GM12878 (cell line): ENCODE data around the gene PLEKHH2. TPM values are rescaled to one million over a fixed set of nuclear protein-coding genes. Genes with fewer than 3 reads are reported as not detected.

Experiments
- ATAC-seq: fragments of 200-7000 bp; cut with Tn5 transposase; 3 replicates; pipeline ENCODE4 v1.9.1; 2020; ENCODE audit warnings: mild to moderate bottlenecking, moderate library complexity
- BruUV-seq: library from RNA; stranded (reverse); fragments of 400-500 nt; replicated peaks from 2 replicates; lab custom pipeline; 2021; lab: Mats Ljungman, UMichigan
- CTCF ChIA-PET: fragments of 300-600 bp; sonication (Branson Sonifier 250); formaldehyde crosslinking; extraction: SDS; loops from one replicate; lab custom pipeline; 2021; ENCODE audit warnings: inconsistent platforms; lab: Yijun Ruan, JAX
- POLR2A ChIA-PET: fragments of 350-600 bp; formaldehyde crosslinking; extraction: SDS; loops from one replicate; lab custom pipeline; 2021; ENCODE audit warnings: inconsistent platforms; lab: Charles Lee
- RAD21 ChIA-PET: fragments of 300-600 bp; sonication (Branson Sonifier 250); formaldehyde crosslinking; loops from one replicate; lab custom pipeline; 2023; ENCODE audit warnings: antibody characterized with exemption; ENCODE audit not compliant: unreplicated experiment; lab: Charles Lee
- SMC1A ChIA-PET: fragments of 300-600 bp; sonication (Branson Sonifier 250); formaldehyde crosslinking; loops from one replicate; lab custom pipeline; 2023; ENCODE audit not compliant: unreplicated experiment, uncharacterized antibody; lab: Charles Lee
- DNase-seq: peaks from one replicate; pipeline ENCODE4 v3.0.0-alpha.2; 2011; ENCODE audit warnings: low read depth, low spot score
- FAIRE-seq: peaks from 3 replicates; lab custom pipeline; 2011; peaks lifted over from hg19 to GRCh38; lab: Jason Lieb, UNC
- H2AFZ ChIP-seq: 2 replicates; pipeline ENCODE4 v1.6.0; 2011; ENCODE audit warnings: low read depth, low read length, control low read depth; ENCODE audit not compliant: control insufficient read depth
- H3K27ac ChIP-seq: 2 replicates; pipeline ENCODE4 v1.5.1; 2011; ENCODE audit warnings: control low read depth; ENCODE audit not compliant: control insufficient read depth, insufficient read depth
- H3K27me3 ChIP-seq, 2 experiments: replicated peaks in 1 of 2; 2 replicates each; pipeline versions ENCODE4 v1.6.0 to v1.6.1; 2011; ENCODE audit warnings: low read length in 1 of 2; ENCODE audit not compliant: control insufficient read depth in 2 of 2, insufficient read depth in 2 of 2
- H3K36me3 ChIP-seq, 2 experiments: 2 replicates each; pipeline ENCODE4 v1.5.1; 2011; ENCODE audit warnings: low read length in 1 of 2; ENCODE audit not compliant: control insufficient read depth in 2 of 2, insufficient read depth in 2 of 2
- H3K4me1 ChIP-seq: 2 replicates; pipeline ENCODE4 v1.6.1; 2011; ENCODE audit warnings: mild to moderate bottlenecking, low read length, moderate library complexity, mixed read lengths; ENCODE audit not compliant: control insufficient read depth, insufficient read depth
- H3K4me2 ChIP-seq: 2 replicates; pipeline ENCODE4 v1.6.0; 2011; ENCODE audit warnings: control low read depth; ENCODE audit not compliant: control insufficient read depth, insufficient read depth
- H3K4me3 ChIP-seq: fragments of 200-600 bp; sonication (generic); 2 replicates; pipeline ENCODE4 v1.5.1; 2016
- H3K79me2 ChIP-seq: 2 replicates; pipeline ENCODE4 v1.6.0; 2011; ENCODE audit warnings: low read length; ENCODE audit not compliant: control insufficient read depth, insufficient read depth
- H3K9ac ChIP-seq: 2 replicates; pipeline ENCODE4 v1.8.0; 2011; ENCODE audit warnings: low read length, control low read depth, mixed read lengths; ENCODE audit not compliant: control insufficient read depth, insufficient read depth
- H3K9me3 ChIP-seq: replicated peaks from 3 replicates; pipeline ENCODE4 v1.5.1; 2011; ENCODE audit warnings: mild to moderate bottlenecking, low read length; ENCODE audit not compliant: control insufficient read depth, insufficient read depth
- H4K20me1 ChIP-seq: 2 replicates; pipeline ENCODE4 v1.6.0; 2011; ENCODE audit not compliant: control insufficient read depth, insufficient read depth
- BACH1 ChIP-seq: fragments of 450-650 bp; IDR thresholded peaks from 2 replicates; pipeline ENCODE4 v1.6.1; 2017; ENCODE audit warnings: mild to moderate bottlenecking, borderline replicate concordance
- CEBPB ChIP-seq, 2 experiments: fragments of 150-350 bp in 1 of 2; IDR thresholded peaks; 2 replicates each; pipeline ENCODE4 v1.6.1; 2012 to 2014; ENCODE audit warnings: low read depth in 2 of 2, low read length in 2 of 2, borderline replicate concordance in 1 of 2, inconsistent platforms in 1 of 2
- EP300 ChIP-seq, 2 experiments: fragments of 150-350 bp in 1 of 2; IDR thresholded peaks; 2 replicates each; pipeline ENCODE4 v1.6.1; 2011 to 2012; ENCODE audit warnings: low read depth in 2 of 2, low read length in 2 of 2, borderline replicate concordance in 1 of 2, improper control_type of control experiment in 1 of 2, inconsistent platforms in 1 of 2; ENCODE audit not compliant: control insufficient read depth in 1 of 2
- EZH2 ChIP-seq: IDR thresholded peaks from 2 replicates; pipeline ENCODE4 v1.6.1; 2012; ENCODE audit warnings: low read depth, mild to moderate bottlenecking, control low read depth, inconsistent platforms, low read length, borderline replicate concordance; ENCODE audit not compliant: control insufficient read depth
- KAT2A ChIP-seq: conservative IDR thresholded peaks from 2 replicates; pipeline ENCODE4 v1.6.1; 2011; ENCODE audit warnings: low read depth, low read length; ENCODE audit not compliant: control insufficient read depth
- MTA3 ChIP-seq: IDR thresholded peaks from 2 replicates; pipeline ENCODE4 v1.6.1; 2012; ENCODE audit warnings: low read length, inconsistent platforms, borderline replicate concordance
- NFYB ChIP-seq: IDR thresholded peaks from 2 replicates; pipeline ENCODE4 v1.6.1; 2011; ENCODE audit warnings: low read depth, mild to moderate bottlenecking, low read length, improper control_type of control experiment, moderate library complexity; ENCODE audit not compliant: insufficient read depth
- RELB ChIP-seq: fragments of 450-650 bp; IDR thresholded peaks from 2 replicates; pipeline ENCODE4 v1.6.1; 2017; ENCODE audit warnings: low read depth, mild to moderate bottlenecking, moderate library complexity
- RUNX3 ChIP-seq: IDR thresholded peaks from 2 replicates; pipeline ENCODE4 v1.6.1; 2012; ENCODE audit warnings: low read length, inconsistent platforms
- SMAD1 ChIP-seq: fragments of 450-650 bp; IDR thresholded peaks from 2 replicates; pipeline ENCODE4 v1.6.1; 2018; ENCODE audit warnings: mild to moderate bottlenecking, low read depth; ENCODE audit not compliant: partially characterized antibody
- SMC3 ChIP-seq: IDR thresholded peaks from 2 replicates; pipeline ENCODE4 v1.6.1; 2011; ENCODE audit warnings: low read length, improper control_type of control experiment, borderline replicate concordance
- SPI1 ChIP-seq: IDR thresholded peaks from 2 replicates; pipeline ENCODE4 v1.6.1; 2011; ENCODE audit warnings: low read depth, mild to moderate bottlenecking, low read length, moderate library complexity, borderline replicate concordance; ENCODE audit not compliant: insufficient read depth
- TBL1XR1 ChIP-seq: IDR thresholded peaks from 2 replicates; pipeline ENCODE4 v1.6.1; 2012; ENCODE audit warnings: low read depth, low read length, improper control_type of control experiment
- whole genome bisulfite sequencing: methylation state at CpG from one replicate; pipeline ENCODE4 v1.1.6; 2016; ENCODE audit warnings: low lambda C conversion rate; ENCODE audit not compliant: insufficient replicate concordance, insufficient coverage; ENCODE audit errors: missing lambda C conversion rate; 5-methylcytosine and 5-hydroxymethylcytosine counted together
- in situ Hi-C: fragments of 300-500 bp; cut with MboI; formaldehyde crosslinking; loops from 9 replicates; pipeline ENCODE4 v1.14.3; 2018; ENCODE audit warnings: mixed read lengths
- intact Hi-C: fragments of 100-400 bp; cut with micrococcal nuclease; formaldehyde crosslinking; loops from one replicate; pipeline ENCODE4 v1.14.2; 2022; ENCODE audit not compliant: unreplicated experiment
- polyA plus RNA-seq, 11 experiments: library from polyadenylated mRNA; depleted of rRNA in 4 of 11; unstranded in 6 of 11; stranded (reverse) in 5 of 11; fragments of >200 nt; fragmentation: Nextera tagmentation in 4 of 11; fragmentation: Illumina TruSeq in 1 of 11; extraction: Ambion mirVana in 4 of 11; extraction: Trizol in 1 of 11; gene quantifications; 1 replicate in 1 of 11; 2 replicates in 10 of 11; pipeline versions ENCODE4 v1.2.1 to v1.2.3, GENCODE V29; 2011 to 2016; ENCODE audit warnings: inconsistent platforms in 2 of 11, missing spikeins in 2 of 11, low read depth in 1 of 11
- total RNA-seq, 4 experiments: library from RNA; depleted of rRNA in 3 of 4; stranded (reverse); fragments of >200 nt in 3 of 4; fragmentation: Illumina TruSeq in 1 of 4; extraction: Trizol in 1 of 4; gene quantifications; 2 replicates each; pipeline versions ENCODE4 v1.2.1 to v1.2.3, GENCODE V29; 2013 to 2021
- TF ChIP-seq, protein P1 (sequence below): fragments of 150-350 bp; IDR thresholded peaks from 2 replicates; pipeline ENCODE4 v1.6.1; 2014; ENCODE audit warnings: mild to moderate bottlenecking, low read depth, low read length
- TF ChIP-seq, protein P2 (sequence below): fragments of 450-650 bp; formaldehyde crosslinking; IDR thresholded peaks from 2 replicates; pipeline ENCODE4 v1.4.0; 2022; ENCODE audit warnings: mild to moderate bottlenecking, moderate library complexity

The PLEKHH2 gene
- total and polyA plus RNA-seq, 10 of the 15 experiments (the other 5 are each of a cell fraction or from before 2014, with no cell fraction given), result not detected

DNA sequence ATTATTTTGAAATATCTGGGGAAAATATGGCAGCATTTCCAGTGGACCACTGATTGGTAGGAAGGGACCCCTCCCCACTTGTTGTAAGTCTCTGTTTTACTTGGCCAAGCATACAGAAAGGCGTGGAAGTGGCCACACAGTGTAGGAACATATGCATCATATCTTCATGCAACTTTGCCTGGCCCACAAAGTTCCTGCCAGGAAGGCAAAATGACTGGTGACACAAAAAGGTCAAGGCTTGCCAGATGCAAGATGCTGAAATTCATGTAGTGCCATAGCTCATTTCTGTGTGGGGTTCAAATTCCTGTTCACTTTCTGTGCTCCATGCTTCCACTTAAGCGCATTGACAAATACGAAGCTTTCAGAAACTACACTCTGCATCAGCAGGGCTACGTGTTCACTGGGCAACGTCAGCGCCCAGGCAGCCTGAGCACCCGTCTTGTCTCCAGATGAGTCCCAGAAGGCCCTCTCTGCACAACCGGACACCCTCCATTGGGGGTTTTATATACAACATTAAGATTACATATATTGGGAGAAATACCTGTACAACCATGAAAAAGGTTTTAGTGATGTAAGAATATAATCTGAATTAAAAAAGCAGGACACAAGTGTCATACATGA lies 140.4 kb downstream of the PLEKHH2 start:
- intact Hi-C loops (no loop called here), in situ Hi-C loops (no loop called here)
- Histone ChIP-seq H3K27me3 (no peaks in the 10 kb centered on the region), H3K27ac (no peak overlapping the region), H3K4me3 (no peak overlapping the region), H3K4me2 (no peak overlapping the region), H3K9ac (no peak overlapping the region), H3K4me1 (no peaks in the 10 kb centered on the region), H3K79me2 (no peaks in the 10 kb centered on the region), H2AFZ (no peak overlapping the region), H4K20me1 (no peaks in the 10 kb centered on the region), H3K9me3 (no peaks in the 10 kb centered on the region), H3K36me3 (peaks cover 0 to 4% of the 10 kb centered on the region in 2 experiments; a peak in 1 of 4 replicates)
- WGBS, result 87% methylated on average over 8 of the region's 8 CpGs
- TF ChIP-seq EZH2 (no peak), NFYB (no peak), RUNX3 (no peak), SMAD1 (no peak), SPI1 (no peak), MTA3 (no peak), RELB (no peak), TBL1XR1 (no peak), EP300 (IDR thresholded peaks at IDR 0.05; ENCODE audit: borderline replicate concordance in 1 of 2, control insufficient read depth in 1 of 2, low read depth in 2 of 2, low read length in 2 of 2) (no peak), SMC3 (no peak), CEBPB (IDR thresholded peaks at IDR 0.05; ENCODE audit: borderline replicate concordance in 1 of 2, low read depth in 2 of 2, low read length in 2 of 2) (no peak), KAT2A (no peak), BACH1 (no peak)
- TF ChIP-seq, protein P1, sequence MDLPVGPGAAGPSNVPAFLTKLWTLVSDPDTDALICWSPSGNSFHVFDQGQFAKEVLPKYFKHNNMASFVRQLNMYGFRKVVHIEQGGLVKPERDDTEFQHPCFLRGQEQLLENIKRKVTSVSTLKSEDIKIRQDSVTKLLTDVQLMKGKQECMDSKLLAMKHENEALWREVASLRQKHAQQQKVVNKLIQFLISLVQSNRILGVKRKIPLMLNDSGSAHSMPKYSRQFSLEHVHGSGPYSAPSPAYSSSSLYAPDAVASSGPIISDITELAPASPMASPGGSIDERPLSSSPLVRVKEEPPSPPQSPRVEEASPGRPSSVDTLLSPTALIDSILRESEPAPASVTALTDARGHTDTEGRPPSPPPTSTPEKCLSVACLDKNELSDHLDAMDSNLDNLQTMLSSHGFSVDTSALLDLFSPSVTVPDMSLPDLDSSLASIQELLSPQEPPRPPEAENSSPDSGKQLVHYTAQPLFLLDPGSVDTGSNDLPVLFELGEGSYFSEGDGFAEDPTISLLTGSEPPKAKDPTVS, result no peak
- TF ChIP-seq, protein P2, sequence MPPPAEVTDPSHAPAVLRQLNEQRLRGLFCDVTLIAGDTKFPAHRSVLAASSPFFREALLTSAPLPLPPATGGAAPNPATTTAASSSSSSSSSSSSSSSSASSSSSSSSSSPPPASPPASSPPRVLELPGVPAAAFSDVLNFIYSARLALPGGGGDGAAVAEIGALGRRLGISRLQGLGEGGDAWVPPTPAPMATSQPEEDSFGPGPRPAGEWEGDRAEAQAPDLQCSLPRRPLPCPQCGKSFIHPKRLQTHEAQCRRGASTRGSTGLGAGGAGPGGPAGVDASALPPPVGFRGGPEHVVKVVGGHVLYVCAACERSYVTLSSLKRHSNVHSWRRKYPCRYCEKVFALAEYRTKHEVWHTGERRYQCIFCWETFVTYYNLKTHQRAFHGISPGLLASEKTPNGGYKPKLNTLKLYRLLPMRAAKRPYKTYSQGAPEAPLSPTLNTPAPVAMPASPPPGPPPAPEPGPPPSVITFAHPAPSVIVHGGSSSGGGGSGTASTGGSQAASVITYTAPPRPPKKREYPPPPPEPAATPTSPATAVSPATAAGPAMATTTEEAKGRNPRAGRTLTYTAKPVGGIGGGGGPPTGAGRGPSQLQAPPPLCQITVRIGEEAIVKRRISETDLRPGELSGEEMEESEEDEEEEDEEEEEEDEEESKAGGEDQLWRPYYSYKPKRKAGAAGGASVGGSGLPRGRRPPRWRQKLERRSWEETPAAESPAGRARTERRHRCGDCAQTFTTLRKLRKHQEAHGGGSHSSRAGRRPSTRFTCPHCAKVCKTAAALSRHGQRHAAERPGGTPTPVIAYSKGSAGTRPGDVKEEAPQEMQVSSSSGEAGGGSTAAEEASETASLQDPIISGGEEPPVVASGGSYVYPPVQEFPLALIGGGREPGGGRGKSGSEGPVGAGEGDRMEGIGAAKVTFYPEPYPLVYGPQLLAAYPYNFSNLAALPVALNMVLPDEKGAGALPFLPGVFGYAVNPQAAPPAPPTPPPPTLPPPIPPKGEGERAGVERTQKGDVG (CRISPR knock-in tag), result no peak
- DNase-seq (no peak), ATAC-seq (no peak), FAIRE-seq (no peak)
- SMC1A ChIA-PET, result no interaction called here
- BruUV-seq, result no TSS peak
- RAD21 ChIA-PET, result no interaction called here
- CTCF ChIA-PET, result interaction anchor here (0.7 kb wide), 1 partner anchor 803 kb away, joined by 3 read pairs; no protein-coding TSS in a partner anchor
- POLR2A ChIA-PET, result no interaction called here
